ENCODE data around the gene PEX14. TPM values are rescaled to one million over a fixed set of nuclear protein-coding genes. Genes with fewer than 3 reads are reported as not detected.

The PEX14 gene
- total and polyA plus RNA-seq, 2 experiments from 2014 or later: 17.6 to 19.6 TPM

DNA sequence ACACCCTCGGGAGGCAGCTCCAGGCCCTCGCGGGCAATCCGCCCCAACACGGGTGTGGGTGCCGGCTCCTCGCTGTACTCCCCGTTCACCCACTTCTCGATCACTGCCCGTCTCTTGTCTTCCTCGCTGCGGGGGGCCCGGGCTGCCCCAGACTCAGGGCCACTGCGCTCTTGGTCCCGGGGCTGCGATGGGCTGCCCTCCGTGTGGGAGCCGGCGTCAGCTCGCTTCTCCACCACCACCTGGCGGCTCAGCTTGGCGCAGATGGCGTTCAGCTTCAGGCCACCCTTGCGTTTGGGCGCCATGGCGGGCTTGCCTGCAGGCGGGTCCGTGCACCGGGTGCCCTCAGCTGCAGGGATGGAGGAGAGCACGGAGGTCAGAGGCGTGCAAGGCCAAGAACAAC is 190.5 kb downstream of the PEX14 start (continued):
- TF ChIP-seq, protein P1, sequence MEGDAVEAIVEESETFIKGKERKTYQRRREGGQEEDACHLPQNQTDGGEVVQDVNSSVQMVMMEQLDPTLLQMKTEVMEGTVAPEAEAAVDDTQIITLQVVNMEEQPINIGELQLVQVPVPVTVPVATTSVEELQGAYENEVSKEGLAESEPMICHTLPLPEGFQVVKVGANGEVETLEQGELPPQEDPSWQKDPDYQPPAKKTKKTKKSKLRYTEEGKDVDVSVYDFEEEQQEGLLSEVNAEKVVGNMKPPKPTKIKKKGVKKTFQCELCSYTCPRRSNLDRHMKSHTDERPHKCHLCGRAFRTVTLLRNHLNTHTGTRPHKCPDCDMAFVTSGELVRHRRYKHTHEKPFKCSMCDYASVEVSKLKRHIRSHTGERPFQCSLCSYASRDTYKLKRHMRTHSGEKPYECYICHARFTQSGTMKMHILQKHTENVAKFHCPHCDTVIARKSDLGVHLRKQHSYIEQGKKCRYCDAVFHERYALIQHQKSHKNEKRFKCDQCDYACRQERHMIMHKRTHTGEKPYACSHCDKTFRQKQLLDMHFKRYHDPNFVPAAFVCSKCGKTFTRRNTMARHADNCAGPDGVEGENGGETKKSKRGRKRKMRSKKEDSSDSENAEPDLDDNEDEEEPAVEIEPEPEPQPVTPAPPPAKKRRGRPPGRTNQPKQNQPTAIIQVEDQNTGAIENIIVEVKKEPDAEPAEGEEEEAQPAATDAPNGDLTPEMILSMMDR (conservative IDR thresholded peaks at IDR 0.05; ENCODE audit: low read depth in 2 of 2): no peak
- TF ChIP-seq EZH2phosphoT487 (IDR thresholded peaks at IDR 0.05; ENCODE audit: unreplicated experiment) (no peak), POLR2AphosphoS5 (IDR thresholded peaks at IDR 0.05; ENCODE audit: low read depth) (no peak), NANOG (IDR thresholded peaks at IDR 0.05; ENCODE audit: borderline replicate concordance) (no peak), EZH2 (IDR thresholded peaks at IDR 0.05; ENCODE audit: low read depth, unreplicated experiment) (no peak), ZNF114 (CRISPR knock-in tag; IDR thresholded peaks at IDR 0.05) (no peak), ZNF331 (CRISPR knock-in tag; IDR thresholded peaks at IDR 0.05; ENCODE audit: low read depth) (no peak), STAT1 (IDR thresholded peaks at IDR 0.05; ENCODE audit: unreplicated experiment) (no peak)
- TF ChIP-seq, protein P2, sequence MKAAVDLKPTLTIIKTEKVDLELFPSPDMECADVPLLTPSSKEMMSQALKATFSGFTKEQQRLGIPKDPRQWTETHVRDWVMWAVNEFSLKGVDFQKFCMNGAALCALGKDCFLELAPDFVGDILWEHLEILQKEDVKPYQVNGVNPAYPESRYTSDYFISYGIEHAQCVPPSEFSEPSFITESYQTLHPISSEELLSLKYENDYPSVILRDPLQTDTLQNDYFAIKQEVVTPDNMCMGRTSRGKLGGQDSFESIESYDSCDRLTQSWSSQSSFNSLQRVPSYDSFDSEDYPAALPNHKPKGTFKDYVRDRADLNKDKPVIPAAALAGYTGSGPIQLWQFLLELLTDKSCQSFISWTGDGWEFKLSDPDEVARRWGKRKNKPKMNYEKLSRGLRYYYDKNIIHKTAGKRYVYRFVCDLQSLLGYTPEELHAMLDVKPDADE (IDR thresholded peaks at IDR 0.05): no peak
- TF ChIP-seq, protein P3, sequence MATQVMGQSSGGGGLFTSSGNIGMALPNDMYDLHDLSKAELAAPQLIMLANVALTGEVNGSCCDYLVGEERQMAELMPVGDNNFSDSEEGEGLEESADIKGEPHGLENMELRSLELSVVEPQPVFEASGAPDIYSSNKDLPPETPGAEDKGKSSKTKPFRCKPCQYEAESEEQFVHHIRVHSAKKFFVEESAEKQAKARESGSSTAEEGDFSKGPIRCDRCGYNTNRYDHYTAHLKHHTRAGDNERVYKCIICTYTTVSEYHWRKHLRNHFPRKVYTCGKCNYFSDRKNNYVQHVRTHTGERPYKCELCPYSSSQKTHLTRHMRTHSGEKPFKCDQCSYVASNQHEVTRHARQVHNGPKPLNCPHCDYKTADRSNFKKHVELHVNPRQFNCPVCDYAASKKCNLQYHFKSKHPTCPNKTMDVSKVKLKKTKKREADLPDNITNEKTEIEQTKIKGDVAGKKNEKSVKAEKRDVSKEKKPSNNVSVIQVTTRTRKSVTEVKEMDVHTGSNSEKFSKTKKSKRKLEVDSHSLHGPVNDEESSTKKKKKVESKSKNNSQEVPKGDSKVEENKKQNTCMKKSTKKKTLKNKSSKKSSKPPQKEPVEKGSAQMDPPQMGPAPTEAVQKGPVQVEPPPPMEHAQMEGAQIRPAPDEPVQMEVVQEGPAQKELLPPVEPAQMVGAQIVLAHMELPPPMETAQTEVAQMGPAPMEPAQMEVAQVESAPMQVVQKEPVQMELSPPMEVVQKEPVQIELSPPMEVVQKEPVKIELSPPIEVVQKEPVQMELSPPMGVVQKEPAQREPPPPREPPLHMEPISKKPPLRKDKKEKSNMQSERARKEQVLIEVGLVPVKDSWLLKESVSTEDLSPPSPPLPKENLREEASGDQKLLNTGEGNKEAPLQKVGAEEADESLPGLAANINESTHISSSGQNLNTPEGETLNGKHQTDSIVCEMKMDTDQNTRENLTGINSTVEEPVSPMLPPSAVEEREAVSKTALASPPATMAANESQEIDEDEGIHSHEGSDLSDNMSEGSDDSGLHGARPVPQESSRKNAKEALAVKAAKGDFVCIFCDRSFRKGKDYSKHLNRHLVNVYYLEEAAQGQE (IDR thresholded peaks at IDR 0.05; ENCODE audit: unreplicated experiment): no peak

DNA sequence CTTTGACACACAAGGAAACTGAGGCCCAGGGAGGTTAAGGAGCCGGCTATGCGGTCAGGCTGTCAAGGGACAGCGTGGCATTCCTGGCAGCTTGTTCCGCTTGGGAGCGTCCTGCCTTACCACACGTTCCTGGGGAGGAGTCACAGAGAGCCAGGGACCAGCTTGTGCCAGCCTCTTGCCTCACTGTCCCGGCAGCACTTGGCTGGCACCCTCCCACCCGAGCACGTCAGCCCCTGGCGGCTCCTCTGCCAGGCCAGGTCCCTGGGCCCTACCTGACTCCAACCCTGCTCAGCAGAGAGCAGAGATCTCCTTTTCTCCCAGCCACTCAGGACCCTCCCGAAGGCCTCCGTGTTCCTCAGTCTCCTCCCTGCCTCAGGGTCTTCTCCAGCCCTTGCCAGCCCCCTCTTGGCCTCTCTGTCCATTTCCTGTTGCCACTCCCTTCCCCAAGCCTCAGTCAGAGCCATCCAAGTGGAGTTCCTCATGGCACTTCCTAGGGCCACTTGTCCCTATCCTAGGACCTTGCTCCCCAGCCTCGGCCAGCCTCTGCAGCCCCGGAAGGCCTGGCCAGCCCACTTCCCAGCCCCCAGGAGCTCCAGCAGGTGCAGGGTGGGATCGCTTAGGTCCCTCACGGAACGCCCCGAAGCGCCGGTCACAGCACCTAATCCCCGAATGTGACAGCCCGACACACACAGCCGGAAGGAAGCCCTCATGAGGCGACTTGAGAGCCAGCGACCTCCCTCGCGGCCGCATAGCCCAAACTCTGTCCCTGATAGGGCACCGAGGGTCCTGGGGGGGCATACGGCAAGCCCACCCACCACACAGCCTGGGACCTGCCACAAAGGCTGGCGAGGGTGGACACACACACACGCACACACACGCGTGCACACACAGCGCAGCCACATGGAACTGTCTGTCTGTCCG is 191.4 kb downstream of the PEX14 start:
- Histone ChIP-seq H3K9me2 (ENCODE audit: insufficient read depth) (no peaks in the 10 kb centered on the region), H3K4me2 (no peak overlapping the region), H4K20me1 (replicated peaks; ENCODE audit: insufficient read depth) (no peaks in the 10 kb centered on the region), H3F3A (replicated peaks; ENCODE audit: low read depth) (peaks cover 7% of the 10 kb centered on the region), H2AFZ (no peak overlapping the region), H3K36me3 (ENCODE audit: insufficient read depth) (no peaks in the 10 kb centered on the region), H3K27ac (ENCODE audit: low read depth) (no peak overlapping the region), H3K79me2 (replicated peaks; ENCODE audit: insufficient read depth) (no peaks in the 10 kb centered on the region), H3K4me1 (ENCODE audit: insufficient read depth) (no peaks in the 10 kb centered on the region; the same call in 1 of the 2 replicates), H3K27me3 (ENCODE audit: insufficient read depth) (no peaks in the 10 kb centered on the region), H3K4me3 (no peak overlapping the region)
- H3K9me3 Mint-ChIP-seq: no peaks in the 10 kb centered on the region
- DNase-seq (ENCODE audit: low spot score): no peak
- peaks cover 37% of the 10 kb centered on the region for H3K4me1 Mint-ChIP-seq
- H3K27me3 Mint-ChIP-seq (ENCODE audit: insufficient read depth, low read depth, poor library complexity): peaks cover 5% of the 10 kb centered on the region
- no peak overlapping the region for H3K27ac Mint-ChIP-seq
- H3K36me3 Mint-ChIP-seq (ENCODE audit: low read depth): no peaks in the 10 kb centered on the region
- H3K4me3 Mint-ChIP-seq: no peak overlapping the region
- ATAC-seq: no peak
- TF ChIP-seq, protein P2 (IDR thresholded peaks at IDR 0.05): no peak

Measured in GM23338 (cell line).